ENCODE results near the gene RAP1GAP2. TPM values are rescaled to one million over a fixed set of nuclear protein-coding genes. Genes with fewer than 3 reads are reported as not detected.
A peak's percentile ranks its signal among the peaks of the same experiment; 100 is the strongest.
"Not testable (repeated sequence)": the region's sequence is repeated elsewhere in the genome, so short reads cannot be mapped to it uniquely, and the experiment has no call there.

The RAP1GAP2 gene
- total and polyA plus RNA-seq, 7 experiments from 2014 or later, result 0.54 to 95.6 (median 2.6) TPM

DNA sequence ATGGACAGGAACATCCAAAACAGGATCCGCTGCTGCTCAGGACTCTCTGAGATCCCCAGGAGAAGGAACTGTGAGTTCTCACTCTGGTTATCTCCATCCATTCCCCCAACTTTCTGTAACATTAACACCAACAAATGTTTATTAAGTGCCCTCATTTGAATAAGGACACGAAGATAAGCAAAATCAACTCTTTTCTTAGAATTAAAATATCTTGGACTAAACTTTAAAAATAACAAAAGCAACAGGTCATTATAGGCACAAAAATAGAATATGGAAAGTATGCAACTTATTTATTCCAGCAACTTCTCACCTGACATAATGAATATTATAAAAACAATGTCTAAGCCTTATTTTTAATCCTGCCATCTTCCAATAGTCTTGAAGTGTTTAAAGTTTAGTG is 267.3 kb downstream of the RAP1GAP2 start, which contains the start of gene OR1D5:
Gene OR1D5 (minus strand): TSS at position 101 of the 400 bp plus-strand sequence. CDS start 0 bp downstream, at position 101.
- H3K36me3 Mint-ChIP-seq; H3K4me3 Mint-ChIP-seq; CTCF ChIA-PET; H3K4me3 ChIP-seq (ENCODE audit: low read length); DNase-seq; POLR2A ChIA-PET; H3K36me3 ChIP-seq (ENCODE audit: control insufficient read depth in 2 of 3, insufficient read depth in 3 of 3, low read length in 3 of 3); H3K27me3 Mint-ChIP-seq; intact Hi-C loops (cut with micrococcal nuclease); H3K27ac Mint-ChIP-seq; H3K27me3 ChIP-seq (ENCODE audit: control insufficient read depth in 2 of 2, insufficient read depth in 2 of 2, low read length in 2 of 2); H3K9me3 ChIP-seq (ENCODE audit: control insufficient read depth in 2 of 3, low read length in 3 of 3); H3K9me3 Mint-ChIP-seq; H3K4me1 ChIP-seq (ENCODE audit: control insufficient read depth in 2 of 2, insufficient read depth in 2 of 2, low read length in 2 of 2); H3K27ac ChIP-seq (ENCODE audit: low read depth, low read length); H3K4me1 Mint-ChIP-seq; ATAC-seq: not testable (repeated sequence)

DNA sequence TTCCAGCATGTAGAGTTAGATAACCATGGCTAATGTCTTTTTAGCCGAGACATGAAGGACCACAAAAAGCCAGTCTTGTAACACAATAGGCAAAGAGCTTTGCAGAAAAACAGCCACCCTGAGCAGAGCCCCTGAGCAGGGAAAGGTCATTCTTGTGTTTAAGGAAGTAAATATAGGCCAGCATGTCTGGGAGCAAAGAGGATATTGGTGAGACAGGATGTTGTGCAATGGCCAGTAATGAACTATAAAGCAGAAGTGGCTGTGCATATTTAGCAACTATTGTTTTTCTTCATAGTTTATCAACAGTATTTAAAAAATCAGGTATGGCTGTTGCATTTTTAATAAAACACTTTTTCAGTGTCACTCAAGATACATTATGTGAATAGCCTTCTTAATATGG is 269.0 kb downstream of the RAP1GAP2 start:
- not testable (repeated sequence) for H3K27ac Mint-ChIP-seq

GRCh38 chr17:3073850-3074249 is 277.6 kb downstream of the RAP1GAP2 start:
- H3K4me1 ChIP-seq (ENCODE audit: control insufficient read depth in 2 of 2, insufficient read depth in 2 of 2, low read length in 2 of 2); H3K36me3 ChIP-seq (ENCODE audit: control insufficient read depth in 2 of 3, insufficient read depth in 3 of 3, low read length in 3 of 3); H3K4me1 Mint-ChIP-seq; H3K27me3 ChIP-seq (ENCODE audit: control insufficient read depth in 2 of 2, insufficient read depth in 2 of 2, low read length in 2 of 2); DNase-seq; CTCF ChIA-PET; H3K27ac ChIP-seq (ENCODE audit: low read depth, low read length); H3K4me3 ChIP-seq (ENCODE audit: low read length); H3K9me3 ChIP-seq (ENCODE audit: control insufficient read depth in 2 of 3, low read length in 3 of 3); H3K36me3 Mint-ChIP-seq; ATAC-seq; H3K4me3 Mint-ChIP-seq; H3K27ac Mint-ChIP-seq; POLR2A ChIA-PET: not testable (repeated sequence)
- peaks cover 10 to 16% (median 11%) of the 10 kb centered on the region in 5 donors for H3K27me3 Mint-ChIP-seq
- peaks cover 0 to 17% (median 5%) of the 10 kb centered on the region in 11 donors for H3K9me3 Mint-ChIP-seq
- intact Hi-C loops (cut with micrococcal nuclease), result loop anchor here in 1 of 2 donors (5.0 kb wide), 1 partner anchor 153 kb away; no protein-coding TSS in a partner anchor

More for the DNA sequence above, 269.0 kb downstream of the RAP1GAP2 start:
- H3K4me3 ChIP-seq (ENCODE audit: low read length); DNase-seq; H3K9me3 ChIP-seq (ENCODE audit: control insufficient read depth in 2 of 3, low read length in 3 of 3); intact Hi-C loops (cut with micrococcal nuclease); H3K27ac ChIP-seq (ENCODE audit: low read depth, low read length); POLR2A ChIA-PET; H3K4me1 ChIP-seq (ENCODE audit: control insufficient read depth in 2 of 2, insufficient read depth in 2 of 2, low read length in 2 of 2); H3K4me3 Mint-ChIP-seq; H3K27me3 Mint-ChIP-seq; H3K36me3 ChIP-seq (ENCODE audit: control insufficient read depth in 2 of 3, insufficient read depth in 3 of 3, low read length in 3 of 3); H3K4me1 Mint-ChIP-seq; H3K36me3 Mint-ChIP-seq; H3K27me3 ChIP-seq (ENCODE audit: control insufficient read depth in 2 of 2, insufficient read depth in 2 of 2, low read length in 2 of 2); H3K9me3 Mint-ChIP-seq; CTCF ChIA-PET: not testable (repeated sequence)
- peak; percentile 78 for ATAC-seq

Small RNA genes within 50 kb of the gene (microRNA-seq; reads per million reads assigned to microRNA genes)
- not detected for gene MIR1253 (ENCODE audit: borderline microRNAs expressed)

Other genes with a start within 250 kb of the RAP1GAP2 start
- 100 to 1,000 TPM; 112 to 156 (median 140) TPM for gene PAFAH1B1, start 202.8 kb upstream of the RAP1GAP2 start, total RNA-seq
- 10 to 100 TPM; 15.8 to 16.8 TPM for gene PAFAH1B1, start 202.8 kb upstream of the RAP1GAP2 start, polyA plus RNA-seq
- 10 to 100 TPM; 34.6 to 71.1 (median 48.8) TPM for gene CLUH, start 84.7 kb upstream of the RAP1GAP2 start, total RNA-seq
- 10 to 100 TPM in 1 of 2 donors, 1 to 10 TPM in 1; 4.9 to 15.3 TPM for gene CLUH, start 84.7 kb upstream of the RAP1GAP2 start, polyA plus RNA-seq
- under 1 TPM; 0.12 to 0.54 (median 0.22) TPM for gene CCDC92B, start 46.8 kb upstream of the RAP1GAP2 start, total RNA-seq
- not detected for gene CCDC92B, start 46.8 kb upstream of the RAP1GAP2 start, polyA plus RNA-seq